Thyroid gland (tissue), 4 donors: ENCODE data around the gene HSD17B12. TPM values are rescaled to one million over a fixed set of nuclear protein-coding genes. Genes with fewer than 3 reads are reported as not detected.

Experiments
- DNase-seq, 2 donors: peaks; one replicate each; pipeline ENCODE4 v3.0.0-alpha.2; 2019
- H3K27ac ChIP-seq, 3 donors: fragments of 200-600 bp; sonication (generic); 1 replicate in 2 of 3; 2 replicates in 1 of 3; pipeline ENCODE4 v1.5.1; 2016 to 2019; ENCODE audit warnings: mild to moderate bottlenecking in 1 of 3, moderate library complexity in 1 of 3
- H3K27me3 ChIP-seq: fragments of 200-600 bp; sonication (generic); one replicate; pipeline ENCODE4 v1.5.1; 2019
- H3K36me3 ChIP-seq, 2 donors: fragments of 200-600 bp; sonication (generic); one replicate each; pipeline ENCODE4 v1.5.1; 2016 to 2019
- H3K4me1 ChIP-seq, 2 donors: fragments of 200-600 bp; sonication (generic); one replicate each; pipeline ENCODE4 v1.5.1; 2017 to 2019
- H3K4me3 ChIP-seq, 3 donors: fragments of 200-600 bp; sonication (generic); replicated peaks in 1 of 3; 1 replicate in 2 of 3; 2 replicates in 1 of 3; pipeline ENCODE4 v1.5.1; 2016; ENCODE audit warnings: mild to moderate bottlenecking in 1 of 3
- H3K9me3 ChIP-seq: fragments of 200-600 bp; sonication (generic); one replicate; pipeline ENCODE4 v1.5.1; 2017
- CTCF ChIP-seq, 6 experiments: fragments of 200-600 bp in 3 of 6; fragments of 450-650 bp in 3 of 6; sonication (generic) in 3 of 6; IDR thresholded peaks; one replicate each; pipeline ENCODE4 v1.5.1; 2016 to 2019; ENCODE audit warnings: antibody characterized with exemption in 6 of 6, mild to moderate bottlenecking in 2 of 6, inconsistent platforms in 1 of 6, moderate library complexity in 1 of 6
- POLR2A ChIP-seq, 2 donors: fragments of 450-650 bp; IDR thresholded peaks; one replicate each; pipeline ENCODE4 v1.6.1; 2017; ENCODE audit warnings: antibody characterized with exemption in 2 of 2, mild to moderate bottlenecking in 2 of 2, moderate library complexity in 1 of 2
- whole genome bisulfite sequencing, 2 donors: methylation state at CpG; one replicate each; pipeline ENCODE4 v1.1.5; 2017; 5-methylcytosine and 5-hydroxymethylcytosine counted together
- intact Hi-C: fragments of 100-400 bp; cut with DNase I; formaldehyde crosslinking; loops from one replicate; pipeline ENCODE4 v1.15.1; 2023
- total RNA-seq, 4 donors: library from RNA; depleted of rRNA; stranded (reverse); fragments of >200 nt; gene quantifications; one replicate each; pipeline ENCODE4 v1.2.3, GENCODE V29; 2016

The HSD17B12 gene
- total RNA-seq, 4 donors from 2014 or later, result 70.1 to 104 (median 94.4) TPM

GRCh38 chr11:43835104-43835503, 154.6 kb downstream of the HSD17B12 start:
- intact Hi-C loops, result no loop called here
- DNase-seq, result no peak
- no peak overlapping the region for H3K4me3 ChIP-seq
- no peaks in the 10 kb centered on the region for H3K27me3 ChIP-seq
- peaks cover 0 to 4% of the 10 kb centered on the region in 2 donors for H3K36me3 ChIP-seq
- 84 to 85% methylated on average over 7 of the region's 7 CpGs for WGBS, 2 donors
- H3K4me1 ChIP-seq, result no peaks in the 10 kb centered on the region
- no peak overlapping the region for H3K27ac ChIP-seq
- no peaks in the 10 kb centered on the region for H3K9me3 ChIP-seq
- TF ChIP-seq CTCF (IDR thresholded peaks at IDR 0.05) (no peak), POLR2A (IDR thresholded peaks at IDR 0.05) (no peak)

GRCh38 chr11:43837879-43838278, 157.3 kb downstream of the HSD17B12 start:
- no peak for DNase-seq
- no peaks in the 10 kb centered on the region for H3K36me3 ChIP-seq
- H3K9me3 ChIP-seq, result no peaks in the 10 kb centered on the region
- TF ChIP-seq CTCF (IDR thresholded peaks at IDR 0.05) (no peak), POLR2A (IDR thresholded peaks at IDR 0.05) (no peak)
- no peak overlapping the region for H3K4me3 ChIP-seq
- no peaks in the 10 kb centered on the region for H3K27me3 ChIP-seq
- intact Hi-C loops, result no loop called here
- WGBS, 2 donors, result 76 to 82% methylated on average over 4 of the region's 4 CpGs
- H3K4me1 ChIP-seq, result no peaks in the 10 kb centered on the region
- H3K27ac ChIP-seq, result no peak overlapping the region

- intact Hi-C loops, result no loop called here
- no peak overlapping the region for H3K4me3 ChIP-seq
- no peaks in the 10 kb centered on the region for H3K36me3 ChIP-seq
- DNase-seq, result no peak
- H3K9me3 ChIP-seq, result no peaks in the 10 kb centered on the region
- TF ChIP-seq CTCF (IDR thresholded peaks at IDR 0.05) (no peak), POLR2A (IDR thresholded peaks at IDR 0.05) (no peak)
- H3K4me1 ChIP-seq, result no peaks in the 10 kb centered on the region
- H3K27ac ChIP-seq, result no peak overlapping the region
- WGBS, 2 donors, result 76 to 86% methylated on average over 1 of the region's 1 CpG
- H3K27me3 ChIP-seq, result no peaks in the 10 kb centered on the region
Measured at GRCh38 chr11:43842021-43842420, 161.5 kb downstream of the HSD17B12 start.

- no peak for DNase-seq
- no peak overlapping the region for H3K4me3 ChIP-seq
- TF ChIP-seq CTCF (IDR thresholded peaks at IDR 0.05), result no peak
- no peak for TF ChIP-seq POLR2A (IDR thresholded peaks at IDR 0.05)
- H3K9me3 ChIP-seq, result no peaks in the 10 kb centered on the region
- no peak overlapping the region for H3K27ac ChIP-seq
- no peaks in the 10 kb centered on the region for H3K27me3 ChIP-seq
- H3K36me3 ChIP-seq, result no peaks in the 10 kb centered on the region
- 99 to 100% methylated on average over 3 of the region's 3 CpGs for WGBS, 2 donors
- no peaks in the 10 kb centered on the region for H3K4me1 ChIP-seq
- intact Hi-C loops, result no loop called here
Measured at GRCh38 chr11:43845816-43846215, 165.3 kb downstream of the HSD17B12 start.

- 21 to 26% methylated on average over 4 of the region's 4 CpGs for WGBS, 2 donors
- peaks cover 7 to 9% of the 10 kb centered on the region in 2 donors for H3K36me3 ChIP-seq
- no peaks in the 10 kb centered on the region for H3K9me3 ChIP-seq
- intact Hi-C loops, result no loop called here
- TF ChIP-seq POLR2A (IDR thresholded peaks at IDR 0.05) (no peak), CTCF (IDR thresholded peaks at IDR 0.05) (peak in 5 of 6 experiments; percentile 37 to 75 (median 73))
- H3K4me1 ChIP-seq, result no peaks in the 10 kb centered on the region
- H3K4me3 ChIP-seq, result no peak overlapping the region
- DNase-seq, result peak; percentile 53 to 54
- no peaks in the 10 kb centered on the region for H3K27me3 ChIP-seq
- H3K27ac ChIP-seq, result no peak overlapping the region
Measured at GRCh38 chr11:43852057-43852636, 171.6 kb downstream of the HSD17B12 start.
